Posterior cingulate gyrus (tissue), 11 donors: ENCODE measurements around the gene EDAR.

Experiments
- DNase-seq, 10 donors: peaks; one replicate each; pipeline versions ENCODE4 v3.0.0 to v3.0.0-alpha.2; 2020 to 2021; ENCODE audit warnings: mixed read lengths in 3 of 10
- intact Hi-C: fragments of 100-400 bp; cut with DNase I; formaldehyde crosslinking; loops from one replicate; pipeline ENCODE4 v1.15.1; 2023

Gene EDAR

DNA sequence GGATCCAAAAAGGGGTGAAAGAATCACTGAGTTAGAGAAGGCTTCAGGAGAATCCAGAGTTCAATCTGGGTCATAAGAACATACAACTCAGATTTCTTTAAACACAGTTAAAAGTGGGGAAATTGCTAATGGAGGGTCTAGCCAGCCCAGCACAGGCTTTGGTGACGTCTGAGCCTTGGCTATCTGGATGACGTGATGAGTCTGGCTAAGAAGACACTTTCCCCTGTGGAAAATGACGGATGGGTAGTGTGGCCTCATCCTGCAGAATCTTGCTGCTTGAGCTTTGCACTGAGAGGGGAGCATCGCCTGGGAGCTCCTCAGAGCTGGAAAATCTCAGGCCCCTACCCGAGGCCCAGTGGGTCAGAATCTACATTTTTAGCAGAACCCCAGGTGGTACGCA lies 19.2 kb downstream of the EDAR start:
- intact Hi-C loops = no loop called here
- DNase-seq = no peak

DNA sequence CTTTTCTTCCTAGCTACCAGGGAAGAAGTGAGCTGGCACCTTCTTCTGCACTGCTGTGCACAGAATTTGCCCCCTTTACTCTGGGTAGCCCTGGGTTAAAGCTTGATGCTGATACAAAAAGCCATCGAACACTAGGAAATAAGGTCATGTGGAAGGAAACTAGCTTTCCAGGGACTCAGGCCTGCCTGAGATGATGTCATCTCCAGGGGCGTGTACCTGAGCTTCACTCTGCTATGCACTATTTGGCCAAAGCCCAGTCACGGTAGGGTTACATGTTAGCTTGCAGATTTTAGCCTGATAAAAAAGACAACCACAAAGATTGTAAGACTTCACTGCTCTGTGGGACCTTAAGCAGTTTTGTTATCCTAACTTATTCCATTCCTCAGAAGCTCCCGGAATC lies 20.4 kb downstream of the EDAR start:
- intact Hi-C loops = no loop called here
- DNase-seq = no peak

DNA sequence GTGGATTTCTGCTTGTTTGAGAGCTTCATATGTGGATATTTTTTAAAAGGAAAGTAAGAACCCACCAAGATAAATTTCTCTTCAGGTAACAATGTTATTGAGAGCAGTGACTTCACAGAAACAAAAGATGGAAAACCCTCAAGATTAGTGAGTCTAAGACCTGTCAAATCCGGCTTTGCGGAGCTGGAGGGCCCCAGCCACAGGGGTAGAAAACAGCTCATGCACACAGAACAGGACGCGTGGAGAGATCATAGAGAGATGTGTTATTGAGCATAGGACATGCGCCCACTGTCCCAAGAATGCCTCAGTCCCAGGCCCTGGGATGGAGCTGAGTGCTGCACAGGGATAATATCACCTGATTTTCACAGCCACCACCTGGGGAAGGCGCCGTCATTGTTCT lies 21.3 kb downstream of the EDAR start:
- DNase-seq = no peak
- intact Hi-C loops = no loop called here

DNA sequence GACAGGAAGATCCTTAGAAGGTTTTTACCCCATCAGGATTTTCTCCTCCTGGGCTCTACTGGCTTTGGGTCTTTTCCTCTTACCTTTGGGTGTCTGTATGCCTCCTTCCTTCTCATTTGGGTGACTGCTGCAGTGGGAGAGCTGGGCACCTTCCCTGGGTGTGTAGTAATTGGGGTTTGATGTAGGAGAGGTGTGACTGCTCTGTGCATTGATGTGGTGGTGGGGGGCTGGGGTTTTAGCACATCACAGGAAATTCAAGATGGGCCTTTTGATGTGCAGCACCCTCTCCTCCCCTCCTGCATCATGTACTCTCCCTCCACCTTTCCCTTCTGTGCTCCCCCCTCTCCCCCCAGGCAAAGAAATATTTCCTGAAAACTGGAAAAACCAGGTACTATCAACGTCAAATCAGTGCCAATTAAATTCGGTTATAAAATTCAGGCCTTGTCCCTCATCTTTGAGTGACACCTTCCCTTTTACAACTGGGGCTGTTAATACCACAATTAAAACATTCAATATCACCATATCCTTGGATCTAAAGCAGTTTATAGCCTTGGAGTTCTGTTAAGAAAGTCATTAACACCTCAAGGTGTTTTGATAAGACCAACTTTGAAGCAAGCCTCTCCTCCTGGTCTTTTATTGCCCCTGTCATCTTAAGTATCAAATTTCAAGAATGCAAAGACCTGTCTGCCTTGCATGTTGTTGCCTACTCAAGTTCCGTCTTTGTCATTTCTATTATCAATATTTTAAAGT lies 23.3 kb downstream of the EDAR start:
- intact Hi-C loops = no loop called here
- no peak for DNase-seq

DNA sequence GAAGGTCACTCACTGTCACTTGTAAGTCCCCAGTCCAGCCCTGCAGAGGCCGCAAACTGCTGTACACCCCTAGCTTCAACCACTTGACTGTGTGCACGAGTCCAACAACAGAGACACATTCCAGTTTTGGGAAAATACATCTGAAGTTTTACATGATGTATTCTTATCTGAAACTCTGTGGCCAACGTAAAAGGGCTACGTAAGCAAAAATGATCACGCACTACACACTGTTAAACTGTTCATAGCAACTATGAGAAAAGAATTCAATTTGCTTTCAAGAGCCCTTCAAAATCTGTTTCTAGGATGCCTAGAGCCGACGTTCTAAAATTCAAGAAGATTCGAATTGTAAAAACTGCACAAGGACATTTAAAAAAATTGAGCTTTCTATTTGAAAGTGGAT lies 26.0 kb downstream of the EDAR start:
- peak in 1 of 10 donors; percentile 57 for DNase-seq
- intact Hi-C loops = no loop called here

DNA sequence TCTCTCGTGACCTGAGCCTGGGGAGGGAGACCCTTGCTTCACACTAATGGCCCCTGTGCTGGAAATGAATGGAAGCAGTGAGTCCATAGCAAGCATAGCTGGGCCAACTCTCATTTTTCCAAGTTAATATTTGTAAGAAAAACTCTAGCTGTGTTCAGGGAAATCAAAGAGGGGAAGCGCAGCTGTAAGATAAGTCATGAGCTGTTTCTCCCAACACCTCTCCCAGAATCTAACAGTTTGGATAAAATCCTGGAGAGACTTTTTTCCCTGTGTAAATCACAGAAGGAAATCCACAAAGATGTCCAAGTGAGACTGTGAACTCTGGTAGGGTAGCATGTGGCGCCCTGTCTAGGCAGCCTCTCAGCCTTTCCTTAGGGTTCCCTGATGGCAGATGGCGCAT lies 27.2 kb downstream of the EDAR start:
- DNase-seq = peak in 1 of 10 donors; percentile 33
- intact Hi-C loops = no loop called here

DNA sequence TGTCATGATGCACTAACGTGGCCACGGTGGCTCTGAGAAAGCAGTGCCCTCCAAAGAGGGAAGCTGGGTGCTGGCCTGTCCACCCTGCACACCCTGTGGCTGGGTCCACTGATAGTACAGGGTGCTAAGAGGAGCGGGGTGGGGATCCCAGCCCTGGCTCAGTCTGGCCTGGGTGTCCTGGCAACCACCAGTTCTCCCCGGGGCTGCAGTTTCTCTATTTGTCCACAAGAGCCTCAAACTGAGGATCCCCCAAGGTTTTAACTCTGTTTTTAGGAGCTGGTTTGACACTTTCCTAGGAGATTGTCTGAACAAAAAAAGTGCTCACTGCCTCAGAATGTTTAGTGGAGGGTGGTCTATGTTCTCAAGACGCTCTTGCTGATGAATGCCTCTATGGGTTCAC lies 29.0 kb downstream of the EDAR start:
- intact Hi-C loops = no loop called here

DNA sequence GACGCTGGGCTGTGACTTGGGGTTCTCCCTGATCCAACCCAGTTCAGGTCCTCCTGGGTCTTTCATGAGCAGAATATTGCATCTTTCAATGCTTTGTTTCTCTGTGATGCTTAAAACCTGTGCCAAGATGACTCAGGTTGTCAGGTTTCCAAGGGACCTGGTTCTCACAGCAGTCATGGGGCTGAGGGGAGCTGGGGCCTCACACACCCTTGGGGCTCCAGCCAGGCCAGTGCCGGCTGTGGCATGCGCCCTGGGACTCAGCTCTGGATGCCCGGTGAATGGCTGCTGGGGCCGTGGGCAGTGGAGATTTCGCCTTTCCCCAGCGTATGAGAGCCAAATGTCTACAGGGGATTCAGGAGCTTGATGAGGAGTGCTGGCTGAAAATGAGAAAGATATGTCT lies 29.6 kb downstream of the EDAR start:
- peak in 1 of 10 donors; percentile 49 for DNase-seq
- intact Hi-C loops = no loop called here

More for the DNA sequence above, 29.0 kb downstream of the EDAR start:
- DNase-seq = peak in 1 of 10 donors; percentile 54

DNA sequence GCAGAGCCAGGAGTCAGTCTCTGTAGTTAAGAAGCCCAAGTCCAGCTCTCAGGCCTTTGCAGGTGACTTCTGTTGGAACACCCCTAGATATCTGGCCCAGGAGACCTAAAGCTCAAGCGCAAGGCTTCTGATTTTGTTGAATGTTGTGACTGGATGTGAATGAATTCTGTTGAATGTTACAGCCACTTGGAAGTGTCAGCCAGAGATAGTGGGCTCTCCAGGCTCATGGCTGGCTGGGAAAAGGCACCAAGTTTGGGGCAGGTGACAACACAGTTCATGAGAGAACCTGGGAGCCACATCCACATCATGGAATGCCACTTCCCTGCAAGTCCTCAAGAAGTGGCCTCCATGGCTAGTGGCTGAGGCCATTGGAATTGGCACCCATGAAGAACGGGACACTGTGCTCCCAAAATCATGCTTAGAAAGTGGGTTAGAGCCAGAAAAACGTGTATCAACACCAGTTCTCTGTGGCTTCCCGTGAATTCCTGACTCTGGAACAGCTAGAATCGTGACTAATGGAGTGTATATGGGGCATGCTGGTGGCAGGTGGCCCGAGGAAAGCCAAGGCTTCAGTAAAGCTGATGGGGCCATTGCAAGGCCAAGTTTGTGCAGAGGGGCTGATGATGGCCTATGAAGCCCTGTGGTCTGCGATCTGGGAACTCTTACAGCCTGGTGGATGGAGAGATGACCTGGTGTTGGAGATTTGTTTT lies 30.2 kb downstream of the EDAR start:
- intact Hi-C loops = no loop called here

DNA sequence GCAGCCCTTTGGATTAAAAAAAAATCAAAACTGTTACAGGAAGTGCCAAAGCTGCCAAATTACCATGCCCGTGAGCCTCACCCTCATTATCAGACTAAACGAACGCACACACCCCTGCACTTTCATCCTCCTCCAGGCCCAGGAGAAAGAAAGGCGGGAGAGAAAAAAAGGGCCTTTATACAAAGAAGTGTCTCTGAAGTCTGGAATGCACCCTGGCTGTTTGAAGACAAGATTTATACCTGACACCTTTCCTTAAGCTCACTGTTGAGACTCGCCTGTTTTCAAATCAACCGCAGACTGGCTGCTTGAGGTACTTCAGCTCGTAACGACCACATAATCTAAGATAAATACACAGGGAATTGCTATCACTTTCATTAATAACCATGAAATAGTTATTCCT lies 31.0 kb downstream of the EDAR start:
- peak in 1 of 10 donors; percentile 20 for DNase-seq
- intact Hi-C loops = no loop called here

More for the DNA sequence above, 30.2 kb downstream of the EDAR start:
- DNase-seq = peak in 1 of 10 donors; percentile 30

DNA sequence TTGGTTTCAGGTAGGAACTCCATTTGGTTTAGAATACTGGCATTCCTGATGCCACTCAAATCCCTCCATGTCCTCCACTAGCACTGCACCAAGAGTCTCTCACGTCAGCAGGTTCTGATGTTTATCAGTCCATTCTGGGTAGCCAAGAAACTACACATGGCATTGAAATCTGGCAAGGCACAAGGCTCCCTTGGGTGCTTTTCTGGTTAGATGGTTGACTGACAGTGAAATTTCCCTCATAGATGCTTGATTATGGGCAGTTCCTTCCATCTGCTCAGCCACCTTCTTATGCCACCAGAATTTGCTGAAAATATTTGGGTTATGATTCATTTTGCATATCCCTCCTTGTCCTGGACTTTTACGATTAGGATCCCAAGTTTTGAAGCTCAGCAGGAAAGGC lies 32.6 kb downstream of the EDAR start:
- intact Hi-C loops = no loop called here
- DNase-seq = no peak

DNA sequence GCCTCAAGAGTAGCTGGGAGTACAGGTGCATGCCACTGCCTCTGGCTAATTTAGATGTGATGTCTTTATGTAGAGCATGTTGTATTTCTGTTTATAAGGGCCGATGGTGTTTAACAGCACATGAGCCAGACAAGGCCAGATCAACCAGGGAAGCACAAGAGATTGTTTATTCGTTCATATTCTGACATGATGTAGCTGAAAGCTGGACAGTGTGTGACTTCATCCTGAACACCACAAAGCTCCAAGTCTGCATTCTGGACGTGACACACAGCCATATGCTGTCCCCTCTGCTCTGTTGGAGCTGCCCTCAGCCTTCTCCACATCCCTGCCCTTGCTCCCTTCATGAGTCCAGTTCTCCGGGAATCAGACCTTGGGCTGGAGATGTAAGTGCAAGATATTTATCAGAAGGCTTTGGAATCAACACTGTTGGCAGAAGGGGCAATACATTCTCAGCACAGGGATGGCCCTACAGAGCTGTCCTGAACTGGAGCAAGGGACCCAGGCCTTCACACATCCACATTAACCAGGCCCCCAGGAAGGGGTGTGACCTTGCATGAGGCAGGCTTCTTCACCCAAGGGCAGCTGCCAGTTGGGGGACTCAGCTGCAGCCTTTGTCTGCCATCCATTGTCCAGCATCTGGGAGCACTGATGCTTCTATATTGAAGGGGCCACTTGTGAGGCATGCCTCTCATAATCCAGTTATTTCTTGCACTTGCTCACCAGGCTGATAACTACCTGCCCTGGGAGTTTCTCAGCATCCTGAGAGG lies 38.5 kb downstream of the EDAR start:
- peak in 2 of 10 donors; percentile 53 to 70 for DNase-seq
- intact Hi-C loops = no loop called here

DNA sequence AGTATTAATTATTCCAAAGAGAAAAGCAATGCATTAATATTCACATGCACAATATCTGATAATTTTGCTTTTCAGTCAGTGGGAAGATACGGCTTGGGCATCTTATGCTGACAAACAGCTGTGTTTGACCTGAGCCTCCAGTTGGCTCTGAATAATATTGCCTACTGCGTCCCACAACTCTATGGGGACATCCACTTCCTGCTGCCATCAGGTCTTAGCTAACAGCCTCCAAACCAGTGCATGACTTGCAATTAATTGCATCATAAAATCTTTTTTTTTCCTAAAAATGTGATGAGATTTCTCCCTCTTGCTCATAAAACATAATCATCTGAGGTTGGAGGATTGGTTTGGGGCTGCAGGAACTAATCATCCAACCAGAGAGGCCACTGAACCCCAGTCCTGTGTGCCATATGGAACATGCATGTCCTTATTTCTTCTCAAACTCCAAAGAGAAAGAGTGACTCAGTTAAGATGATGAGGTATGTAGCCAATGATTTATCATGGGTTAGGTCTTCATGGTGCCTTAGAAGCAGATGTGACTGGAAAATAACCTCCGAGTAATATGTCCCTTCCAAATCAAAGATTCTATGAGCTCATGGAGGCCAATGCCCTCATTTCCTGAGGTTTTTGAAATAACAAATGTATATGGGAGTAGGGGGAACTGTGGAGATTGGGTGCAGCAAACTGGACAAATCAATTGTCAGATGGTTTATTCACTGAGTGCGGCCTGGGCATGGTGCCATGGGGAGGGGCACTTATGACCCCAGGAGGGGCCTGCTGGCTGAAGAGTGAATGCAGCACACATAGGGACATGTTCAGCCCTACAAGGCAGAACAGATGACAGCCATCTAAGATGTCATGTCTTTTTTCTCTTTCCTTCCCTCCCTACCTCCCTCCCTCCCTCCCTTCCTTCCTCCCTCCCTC lies 39.4 kb downstream of the EDAR start:
- DNase-seq = peak in 1 of 10 donors; percentile 52
- intact Hi-C loops = no loop called here

DNA sequence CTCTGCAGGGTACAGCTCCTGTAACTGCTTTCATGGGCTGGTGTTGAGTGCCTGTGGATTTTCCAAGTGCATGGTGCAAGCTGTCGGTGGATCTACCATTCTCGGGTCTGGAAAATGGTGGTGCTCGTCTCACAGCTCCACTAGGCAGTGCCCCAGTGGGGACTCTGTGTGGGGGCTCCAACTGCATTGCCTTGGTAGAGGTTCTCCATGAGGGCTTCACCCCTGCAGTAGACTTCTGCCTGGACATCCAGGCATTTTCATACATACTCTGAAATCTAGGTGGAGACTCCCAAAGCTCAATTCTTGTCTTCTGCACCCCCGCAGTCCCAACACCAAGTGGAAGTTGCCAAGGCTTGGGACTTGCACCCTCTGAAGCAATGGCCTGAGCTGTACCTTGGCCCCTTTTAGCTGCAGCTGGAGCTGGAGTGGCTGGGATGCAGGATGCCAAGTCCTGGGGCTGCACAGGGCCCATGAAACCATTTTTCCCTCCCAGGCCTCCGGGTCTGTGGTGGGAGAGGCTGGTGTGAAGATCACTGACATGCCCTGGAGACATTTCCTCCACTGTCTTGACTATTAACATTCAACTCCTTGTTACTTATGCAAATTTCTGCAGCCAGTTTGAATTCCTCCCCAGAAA lies 41.6 kb downstream of the EDAR start:
- DNase-seq = peak in 2 of 10 donors; percentile 21 to 34
- intact Hi-C loops = no loop called here

DNA sequence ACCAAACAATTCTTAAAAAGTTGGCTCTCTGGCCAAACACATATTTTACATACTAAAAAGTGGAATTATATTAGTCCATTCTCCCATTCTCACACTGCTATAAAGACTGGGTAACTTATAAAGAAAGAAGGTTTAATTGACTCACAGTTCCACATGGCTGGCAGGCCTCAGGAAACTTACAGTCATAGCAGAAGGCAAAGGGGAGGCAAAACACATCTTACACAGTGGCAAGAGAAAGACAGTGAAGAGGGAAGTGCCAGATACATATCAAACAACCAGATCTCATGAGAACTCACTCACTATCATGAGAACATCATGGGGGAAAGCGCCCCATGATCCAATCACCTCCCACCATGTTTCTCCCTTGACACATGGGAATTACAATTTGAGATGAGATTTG lies 42.6 kb downstream of the EDAR start:
- intact Hi-C loops = no loop called here
- DNase-seq = peak in 2 of 10 donors; percentile 2 to 10

DNA sequence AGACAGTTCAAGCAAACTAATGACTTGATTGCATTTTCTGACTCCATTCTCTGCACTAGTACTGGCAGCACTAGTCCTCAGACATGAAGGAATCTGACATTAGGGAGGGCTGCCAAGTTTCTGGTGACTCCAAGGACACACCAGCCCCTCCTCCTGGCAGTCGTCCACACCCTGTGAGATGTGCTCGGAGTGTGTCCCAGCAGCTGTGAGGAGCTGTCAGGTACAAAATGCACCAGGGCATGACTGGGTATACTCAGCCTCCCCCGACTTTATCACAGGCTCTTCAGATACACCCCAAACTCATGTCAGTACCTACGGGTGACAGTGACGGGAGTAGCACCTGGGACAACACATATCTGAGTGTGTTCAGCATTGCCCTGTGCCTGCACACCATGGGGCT lies 43.1 kb downstream of the EDAR start:
- peak in 2 of 10 donors; percentile 4 to 69 for DNase-seq
- intact Hi-C loops = no loop called here

DNA sequence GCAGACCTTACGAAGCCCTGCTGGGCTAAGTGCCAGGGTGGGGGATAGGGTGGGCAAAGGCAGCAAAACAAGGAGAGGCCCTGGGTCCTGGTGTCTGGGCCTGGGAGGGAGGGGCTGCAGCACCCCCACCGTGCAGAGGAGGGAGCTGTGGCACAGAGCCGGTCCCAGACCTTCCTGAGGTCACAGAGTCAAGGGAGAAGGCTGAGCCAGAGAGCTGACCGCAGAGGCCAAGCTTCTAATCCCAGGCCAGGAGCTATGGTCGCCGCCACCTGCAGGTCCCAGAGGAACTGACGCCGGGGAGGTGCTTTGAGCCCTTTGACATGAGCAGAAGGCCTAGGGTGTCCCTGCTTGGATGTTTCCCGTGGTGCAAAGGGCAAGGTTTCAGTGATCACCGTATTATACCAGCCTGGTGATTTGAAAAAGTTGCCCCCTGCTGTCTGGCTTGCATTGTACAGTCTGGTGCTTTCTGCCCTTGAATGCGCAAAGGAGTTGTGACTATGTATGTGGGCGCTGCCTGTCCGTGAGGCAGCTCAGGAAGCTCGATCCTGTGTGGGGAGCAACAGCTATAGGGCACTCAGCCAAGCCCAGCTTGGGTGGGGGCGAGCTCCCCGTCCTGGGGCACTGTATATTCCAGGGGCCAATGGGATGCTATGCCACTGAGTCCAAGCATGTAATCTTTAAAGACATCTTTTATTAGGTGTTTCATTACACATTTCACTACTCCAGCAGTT lies 44.3 kb downstream of the EDAR start:
- peak in 2 of 10 donors; percentile 31 to 75 for DNase-seq
- intact Hi-C loops = no loop called here

DNA sequence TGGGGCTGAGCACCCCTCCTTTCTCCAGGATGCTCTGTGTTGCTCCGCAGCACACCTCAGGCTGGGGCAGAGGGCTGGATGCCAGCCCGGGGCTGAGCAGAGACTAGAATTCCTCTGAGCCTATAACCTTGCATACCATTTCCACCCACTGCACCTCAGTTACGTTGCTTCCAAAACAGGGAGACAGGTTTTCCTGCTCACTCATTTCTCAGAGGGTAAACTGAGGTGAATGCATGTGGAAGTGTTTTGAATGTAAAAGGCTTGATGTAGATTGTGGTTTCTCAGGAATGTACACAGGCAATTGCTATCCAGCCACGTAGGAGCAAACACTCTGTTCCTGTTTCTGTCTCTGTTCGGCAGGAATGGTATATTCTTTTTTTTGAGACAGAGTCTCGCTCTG lies 45.3 kb downstream of the EDAR start:
- DNase-seq = peak in 1 of 10 donors; percentile 10
- intact Hi-C loops = no loop called here

DNA sequence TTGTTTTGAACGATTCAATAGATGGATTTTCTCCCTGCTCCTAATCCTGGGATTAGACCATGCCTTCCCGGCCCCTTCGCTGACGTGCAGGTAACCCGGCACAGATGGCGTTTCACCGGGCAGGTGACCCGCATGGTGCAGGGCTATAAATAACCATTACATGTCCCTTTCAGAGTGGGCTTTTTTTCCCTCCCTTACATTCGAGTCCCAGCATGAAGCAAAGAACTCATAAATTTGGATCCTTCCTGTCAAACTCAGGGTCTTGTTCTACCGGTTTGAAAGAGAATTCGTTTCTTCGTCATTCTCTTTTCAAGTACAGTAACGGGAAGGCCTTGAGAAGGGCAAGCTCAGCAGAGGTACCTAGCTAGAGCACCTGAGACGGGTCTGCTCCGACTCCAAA lies 46.1 kb downstream of the EDAR start:
- peak in 2 of 10 donors; percentile 42 to 57 for DNase-seq

More for the DNA sequence above, 46.1 kb downstream of the EDAR start:
- intact Hi-C loops = no loop called here
